ENCODE results near the gene COA1.
"Not testable (repeated sequence)": the region's sequence is repeated elsewhere in the genome, so short reads cannot be mapped to it uniquely, and the experiment has no call there.

Gene COA1

GRCh38 chr7:43649755-43650274 is 79.5 kb downstream of the COA1 start:
- DNase-seq = peak; percentile 85

GRCh38 chr7:43648473-43649406 is 80.6 kb downstream of the COA1 start:
- peak; percentile 68 for DNase-seq

GRCh38 chr7:43647673-43648472 is 81.5 kb downstream of the COA1 start:
- DNase-seq = peak; percentile 91

- DNase-seq = no peak
Observed at GRCh38 chr7:43647339-43647672, 82.0 kb downstream of the COA1 start.

- peak; percentile 29 for DNase-seq
Observed at GRCh38 chr7:43646603-43647338, 82.6 kb downstream of the COA1 start.

- DNase-seq = peak; percentile 18
Observed at GRCh38 chr7:43645699-43646226, 83.6 kb downstream of the COA1 start.

GRCh38 chr7:43643846-43644245 is 85.5 kb downstream of the COA1 start:
- DNase-seq = no peak

GRCh38 chr7:43642897-43643630 is 86.3 kb downstream of the COA1 start:
- no peak for DNase-seq

GRCh38 chr7:43640679-43641078 is 88.6 kb downstream of the COA1 start:
- DNase-seq = no peak

- no peak for DNase-seq
Observed at GRCh38 chr7:43639858-43640491, 89.3 kb downstream of the COA1 start.

- no peak for DNase-seq
Observed at GRCh38 chr7:43637114-43637806, 92.1 kb downstream of the COA1 start.

- DNase-seq = no peak
Observed at GRCh38 chr7:43636093-43636492, 93.2 kb downstream of the COA1 start.

GRCh38 chr7:43634384-43634783 is 94.9 kb downstream of the COA1 start:
- DNase-seq = no peak

GRCh38 chr7:43632746-43633145 is 96.6 kb downstream of the COA1 start:
- DNase-seq = no peak

GRCh38 chr7:43631559-43631958 is 97.8 kb downstream of the COA1 start:
- DNase-seq = no peak

- DNase-seq = peak; percentile 26
Observed at GRCh38 chr7:43630482-43630881, 98.8 kb downstream of the COA1 start.

GRCh38 chr7:43629857-43630256 is 99.5 kb downstream of the COA1 start:
- no peak for DNase-seq

- DNase-seq = no peak
Observed at GRCh38 chr7:43628431-43628830, 100.9 kb downstream of the COA1 start.

GRCh38 chr7:43627798-43628197 is 101.5 kb downstream of the COA1 start:
- DNase-seq = not testable (repeated sequence)

- no peak for DNase-seq
Observed at GRCh38 chr7:43626695-43627094, 102.6 kb downstream of the COA1 start.

GRCh38 chr7:43625980-43626379 is 103.3 kb downstream of the COA1 start:
- no peak for DNase-seq

Data from MV-4-11 (cell line).